ENCODE results near the gene FAM107A. TPM values are rescaled to one million over a fixed set of nuclear protein-coding genes. Genes with fewer than 3 reads are reported as not detected.

Gene FAM107A
- polyA plus RNA-seq, 1 donor (not counting 4 experiments of a cell fraction or from before 2014, with no cell fraction given): not detected

DNA sequence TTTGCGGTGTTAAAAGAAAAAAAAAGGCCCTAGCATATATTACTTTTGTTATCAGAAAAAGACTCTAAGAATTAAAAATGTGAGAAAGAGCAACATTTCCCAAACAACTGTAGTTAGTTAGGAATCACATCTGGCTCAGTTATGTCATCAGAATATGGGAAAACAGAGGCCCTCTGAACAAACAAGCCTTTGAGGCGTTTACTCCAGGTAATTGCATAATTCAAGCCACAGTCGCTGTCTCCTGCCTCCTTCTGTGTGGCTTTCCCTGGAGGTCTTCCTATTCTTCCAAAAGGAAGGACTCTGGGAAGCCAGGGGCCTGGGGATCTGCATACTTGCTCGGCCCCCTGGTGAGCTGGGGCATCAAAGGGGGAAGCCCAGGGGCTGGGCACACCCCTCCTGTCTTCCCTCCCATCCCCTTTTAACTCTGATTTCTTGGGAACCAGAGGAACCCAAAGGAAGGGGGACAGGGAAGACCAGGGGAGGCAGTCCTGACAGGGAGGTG is 3.7 kb upstream of the FAM107A start:
- peaks cover 7% of the 10 kb centered on the region for H3K4me1 ChIP-seq (ENCODE audit: control insufficient read depth, extremely low read depth, insufficient read depth, low read length)
- no peaks in the 10 kb centered on the region for H4K20me1 ChIP-seq (ENCODE audit: control insufficient read depth, extremely low read depth, insufficient read depth, low read length)
- no peak overlapping the region for H2AFZ ChIP-seq (ENCODE audit: control insufficient read depth, low read length)
- H3K27me3 ChIP-seq (ENCODE audit: control insufficient read depth, extremely low read depth, insufficient read depth, low read length): peaks cover 32% of the 10 kb centered on the region
- no peaks in the 10 kb centered on the region for H3K9me1 ChIP-seq (ENCODE audit: control insufficient read depth, extremely low read depth, insufficient read depth, low read length)
- DNase-seq (ENCODE audit: low read depth, low spot score) (no peak), FAIRE-seq (no peak)
- H3K27ac ChIP-seq (ENCODE audit: control insufficient read depth, insufficient read depth, low read length): no peak overlapping the region
- H3K36me3 ChIP-seq (ENCODE audit: control insufficient read depth in 2 of 2, extremely low read depth in 1 of 2, insufficient read depth in 2 of 2, low read length in 2 of 2): no peaks in the 10 kb centered on the region
- dilution Hi-C loops (cut with MboI; ENCODE audit: extremely low pct_ligation_motif_present, low sequenced_read_pairs): no loop called here
- no peak overlapping the region for H3K4me2 ChIP-seq (ENCODE audit: control insufficient read depth, extremely low read depth, insufficient read depth, low read depth, low read length)
- H3K4me3 ChIP-seq (ENCODE audit: control insufficient read depth in 2 of 3, extremely low read depth in 1 of 3, insufficient read depth in 2 of 3, low read depth in 1 of 3, low read length in 3 of 3): no peak overlapping the region
- H3K79me2 ChIP-seq (ENCODE audit: control insufficient read depth, insufficient read depth, low read length): no peaks in the 10 kb centered on the region
- TF ChIP-seq, protein P1, sequence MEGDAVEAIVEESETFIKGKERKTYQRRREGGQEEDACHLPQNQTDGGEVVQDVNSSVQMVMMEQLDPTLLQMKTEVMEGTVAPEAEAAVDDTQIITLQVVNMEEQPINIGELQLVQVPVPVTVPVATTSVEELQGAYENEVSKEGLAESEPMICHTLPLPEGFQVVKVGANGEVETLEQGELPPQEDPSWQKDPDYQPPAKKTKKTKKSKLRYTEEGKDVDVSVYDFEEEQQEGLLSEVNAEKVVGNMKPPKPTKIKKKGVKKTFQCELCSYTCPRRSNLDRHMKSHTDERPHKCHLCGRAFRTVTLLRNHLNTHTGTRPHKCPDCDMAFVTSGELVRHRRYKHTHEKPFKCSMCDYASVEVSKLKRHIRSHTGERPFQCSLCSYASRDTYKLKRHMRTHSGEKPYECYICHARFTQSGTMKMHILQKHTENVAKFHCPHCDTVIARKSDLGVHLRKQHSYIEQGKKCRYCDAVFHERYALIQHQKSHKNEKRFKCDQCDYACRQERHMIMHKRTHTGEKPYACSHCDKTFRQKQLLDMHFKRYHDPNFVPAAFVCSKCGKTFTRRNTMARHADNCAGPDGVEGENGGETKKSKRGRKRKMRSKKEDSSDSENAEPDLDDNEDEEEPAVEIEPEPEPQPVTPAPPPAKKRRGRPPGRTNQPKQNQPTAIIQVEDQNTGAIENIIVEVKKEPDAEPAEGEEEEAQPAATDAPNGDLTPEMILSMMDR (optimal IDR thresholded peaks at IDR 0.05 in 1 of 3, IDR thresholded peaks at IDR 0.05 in 1 of 3, conservative IDR thresholded peaks at IDR 0.05 in 1 of 3; ENCODE audit: extremely low read depth in 1 of 3, insufficient read depth in 2 of 3, low read length in 3 of 3): no peak
- H3K9me3 ChIP-seq (ENCODE audit: control insufficient read depth, low read depth, low read length): no peaks in the 10 kb centered on the region
- H3K9ac ChIP-seq (ENCODE audit: control insufficient read depth, extremely low read depth, insufficient read depth, low read length): no peak overlapping the region

DNA sequence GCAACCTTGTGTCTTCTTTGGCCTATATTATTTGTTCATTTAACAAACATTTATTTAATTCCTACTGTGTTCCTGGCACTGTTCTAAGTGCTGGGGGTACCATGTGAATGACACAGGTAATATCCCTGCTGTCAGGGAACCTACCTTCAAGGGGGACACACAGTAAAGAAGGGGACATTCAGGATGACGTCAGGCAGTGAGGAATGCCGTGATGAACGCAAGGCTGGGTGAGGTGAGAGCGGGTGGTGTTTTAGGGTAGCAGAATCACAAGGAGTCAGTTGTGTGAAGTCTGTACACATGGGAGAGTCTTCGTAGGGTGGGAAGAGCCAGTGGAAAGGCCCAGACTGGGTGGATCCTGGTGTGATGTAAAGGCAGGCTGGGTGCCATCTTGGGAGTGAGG is 1.7 kb upstream of the FAM107A start:
- Histone ChIP-seq H3K27me3 (ENCODE audit: control insufficient read depth, extremely low read depth, insufficient read depth, low read length) (peaks cover 21% of the 10 kb centered on the region), H4K20me1 (ENCODE audit: control insufficient read depth, extremely low read depth, insufficient read depth, low read length) (no peaks in the 10 kb centered on the region), H3K36me3 (ENCODE audit: control insufficient read depth in 2 of 2, extremely low read depth in 1 of 2, insufficient read depth in 2 of 2, low read length in 2 of 2) (no peaks in the 10 kb centered on the region), H3K9me1 (ENCODE audit: control insufficient read depth, extremely low read depth, insufficient read depth, low read length) (no peaks in the 10 kb centered on the region), H2AFZ (ENCODE audit: control insufficient read depth, low read length) (no peak overlapping the region), H3K4me3 (ENCODE audit: control insufficient read depth in 2 of 3, extremely low read depth in 1 of 3, insufficient read depth in 2 of 3, low read depth in 1 of 3, low read length in 3 of 3) (no peak overlapping the region), H3K79me2 (ENCODE audit: control insufficient read depth, insufficient read depth, low read length) (no peaks in the 10 kb centered on the region), H3K4me2 (ENCODE audit: control insufficient read depth, extremely low read depth, insufficient read depth, low read depth, low read length) (no peak overlapping the region), H3K9me3 (ENCODE audit: control insufficient read depth, low read depth, low read length) (no peaks in the 10 kb centered on the region), H3K27ac (ENCODE audit: control insufficient read depth, insufficient read depth, low read length) (no peak overlapping the region), H3K9ac (ENCODE audit: control insufficient read depth, extremely low read depth, insufficient read depth, low read length) (no peak overlapping the region), H3K4me1 (ENCODE audit: control insufficient read depth, extremely low read depth, insufficient read depth, low read length) (no peaks in the 10 kb centered on the region)
- TF ChIP-seq, protein P1 (optimal IDR thresholded peaks at IDR 0.05 in 1 of 3, IDR thresholded peaks at IDR 0.05 in 1 of 3, conservative IDR thresholded peaks at IDR 0.05 in 1 of 3; ENCODE audit: extremely low read depth in 1 of 3, insufficient read depth in 2 of 3, low read length in 3 of 3): no peak
- no peak for TF ChIP-seq EZH2 (IDR thresholded peaks at IDR 0.05; ENCODE audit: low read length)
- FAIRE-seq: no peak
- DNase-seq (ENCODE audit: low read depth, low spot score): no peak
- dilution Hi-C loops (cut with MboI; ENCODE audit: extremely low pct_ligation_motif_present, low sequenced_read_pairs): no loop called here
